ENCODE results near the gene WASHC2A.
"Not testable (repeated sequence)": the region's sequence is repeated elsewhere in the genome, so short reads cannot be mapped to it uniquely, and the experiment has no call there.

WASHC2A gene

GRCh38 chr10:50067546-50068351 lies at the start of gene WASHC2A:
WASHC2A (plus strand) TSS chr10:50067954; CDS start chr10:50068006, 52 bp downstream.
- H3K4me1 ChIP-seq (ENCODE audit: control insufficient read depth, insufficient read depth, low read length); H3K9me3 ChIP-seq (ENCODE audit: control insufficient read depth, low read length); H3K4me3 ChIP-seq (ENCODE audit: low read length); H3K27me3 ChIP-seq (ENCODE audit: control insufficient read depth, insufficient read depth, low read length); H3K36me3 ChIP-seq (ENCODE audit: control insufficient read depth, insufficient read depth, low read length): not testable (repeated sequence)
- H3K9ac ChIP-seq (ENCODE audit: low read length) = peak within 1 kb of the TSS; percentile 57

GRCh38 chr10:50019279-50019678 lies 48.5 kb upstream of the WASHC2A start:
- not testable (repeated sequence) for H3K4me3 ChIP-seq (ENCODE audit: low read length)

GRCh38 chr10:50020451-50021024 lies 47.2 kb upstream of the WASHC2A start:
- H3K9me3 ChIP-seq (ENCODE audit: control insufficient read depth, low read length); H3K27me3 ChIP-seq (ENCODE audit: control insufficient read depth, insufficient read depth, low read length); H3K4me3 ChIP-seq (ENCODE audit: low read length); H3K9ac ChIP-seq (ENCODE audit: low read length); H3K4me1 ChIP-seq (ENCODE audit: control insufficient read depth, insufficient read depth, low read length); H3K36me3 ChIP-seq (ENCODE audit: control insufficient read depth, insufficient read depth, low read length): not testable (repeated sequence)

More at GRCh38 chr10:50019279-50019678, 48.5 kb upstream of the WASHC2A start:
- not testable (repeated sequence) for H3K9ac ChIP-seq (ENCODE audit: low read length); H3K27me3 ChIP-seq (ENCODE audit: control insufficient read depth, insufficient read depth, low read length); H3K36me3 ChIP-seq (ENCODE audit: control insufficient read depth, insufficient read depth, low read length); H3K9me3 ChIP-seq (ENCODE audit: control insufficient read depth, low read length); H3K4me1 ChIP-seq (ENCODE audit: control insufficient read depth, insufficient read depth, low read length)

- H3K4me1 ChIP-seq (ENCODE audit: control insufficient read depth, insufficient read depth, low read length) = no peaks in the 10 kb centered on the region
- H3K27me3 ChIP-seq (ENCODE audit: control insufficient read depth, insufficient read depth, low read length) = peaks cover 5% of the 10 kb centered on the region
- no peak overlapping the region for H3K4me3 ChIP-seq (ENCODE audit: low read length)
- H3K36me3 ChIP-seq (ENCODE audit: control insufficient read depth, insufficient read depth, low read length) = no peaks in the 10 kb centered on the region
- H3K9ac ChIP-seq (ENCODE audit: low read length) = no peak overlapping the region
- H3K9me3 ChIP-seq (ENCODE audit: control insufficient read depth, low read length) = no peaks in the 10 kb centered on the region
Measured at GRCh38 chr10:50021646-50022045, 46.1 kb upstream of the WASHC2A start.

GRCh38 chr10:50024716-50025383 lies 42.9 kb upstream of the WASHC2A start:
- H3K27me3 ChIP-seq (ENCODE audit: control insufficient read depth, insufficient read depth, low read length); H3K9ac ChIP-seq (ENCODE audit: low read length); H3K4me3 ChIP-seq (ENCODE audit: low read length); H3K36me3 ChIP-seq (ENCODE audit: control insufficient read depth, insufficient read depth, low read length); H3K9me3 ChIP-seq (ENCODE audit: control insufficient read depth, low read length); H3K4me1 ChIP-seq (ENCODE audit: control insufficient read depth, insufficient read depth, low read length): not testable (repeated sequence)

- H3K4me1 ChIP-seq (ENCODE audit: control insufficient read depth, insufficient read depth, low read length) = no peaks in the 10 kb centered on the region
- no peaks in the 10 kb centered on the region for H3K36me3 ChIP-seq (ENCODE audit: control insufficient read depth, insufficient read depth, low read length)
- H3K9me3 ChIP-seq (ENCODE audit: control insufficient read depth, low read length) = no peaks in the 10 kb centered on the region
- no peak overlapping the region for H3K4me3 ChIP-seq (ENCODE audit: low read length)
- H3K27me3 ChIP-seq (ENCODE audit: control insufficient read depth, insufficient read depth, low read length) = peaks cover 5% of the 10 kb centered on the region
- H3K9ac ChIP-seq (ENCODE audit: low read length) = no peak overlapping the region
Measured at GRCh38 chr10:50025627-50026026, 42.1 kb upstream of the WASHC2A start.

GRCh38 chr10:50027195-50027594 lies 40.6 kb upstream of the WASHC2A start:
- Histone ChIP-seq H3K36me3 (ENCODE audit: control insufficient read depth, insufficient read depth, low read length) (no peaks in the 10 kb centered on the region), H3K27me3 (ENCODE audit: control insufficient read depth, insufficient read depth, low read length) (peaks cover 5% of the 10 kb centered on the region), H3K9me3 (ENCODE audit: control insufficient read depth, low read length) (no peaks in the 10 kb centered on the region), H3K4me3 (ENCODE audit: low read length) (no peak overlapping the region), H3K4me1 (ENCODE audit: control insufficient read depth, insufficient read depth, low read length) (no peaks in the 10 kb centered on the region), H3K9ac (ENCODE audit: low read length) (no peak overlapping the region)

GRCh38 chr10:50033481-50033880 lies 34.3 kb upstream of the WASHC2A start:
- Histone ChIP-seq H3K9me3 (ENCODE audit: control insufficient read depth, low read length) (no peaks in the 10 kb centered on the region), H3K36me3 (ENCODE audit: control insufficient read depth, insufficient read depth, low read length) (no peaks in the 10 kb centered on the region), H3K4me3 (ENCODE audit: low read length) (no peak overlapping the region), H3K27me3 (ENCODE audit: control insufficient read depth, insufficient read depth, low read length) (no peaks in the 10 kb centered on the region), H3K4me1 (ENCODE audit: control insufficient read depth, insufficient read depth, low read length) (no peaks in the 10 kb centered on the region), H3K9ac (ENCODE audit: low read length) (no peak overlapping the region)

- H3K27me3 ChIP-seq (ENCODE audit: control insufficient read depth, insufficient read depth, low read length); H3K36me3 ChIP-seq (ENCODE audit: control insufficient read depth, insufficient read depth, low read length); H3K4me1 ChIP-seq (ENCODE audit: control insufficient read depth, insufficient read depth, low read length); H3K4me3 ChIP-seq (ENCODE audit: low read length); H3K9ac ChIP-seq (ENCODE audit: low read length); H3K9me3 ChIP-seq (ENCODE audit: control insufficient read depth, low read length): not testable (repeated sequence)
Measured at GRCh38 chr10:50035337-50035736, 32.4 kb upstream of the WASHC2A start.

GRCh38 chr10:50044941-50045664 lies 22.7 kb upstream of the WASHC2A start:
- H3K4me3 ChIP-seq (ENCODE audit: low read length) = no peak overlapping the region
- no peaks in the 10 kb centered on the region for H3K27me3 ChIP-seq (ENCODE audit: control insufficient read depth, insufficient read depth, low read length)
- no peaks in the 10 kb centered on the region for H3K4me1 ChIP-seq (ENCODE audit: control insufficient read depth, insufficient read depth, low read length)
- H3K9ac ChIP-seq (ENCODE audit: low read length) = no peak overlapping the region
- H3K36me3 ChIP-seq (ENCODE audit: control insufficient read depth, insufficient read depth, low read length) = no peaks in the 10 kb centered on the region
- H3K9me3 ChIP-seq (ENCODE audit: control insufficient read depth, low read length) = no peaks in the 10 kb centered on the region

GRCh38 chr10:50046457-50046856 lies 21.3 kb upstream of the WASHC2A start:
- not testable (repeated sequence) for H3K9me3 ChIP-seq (ENCODE audit: control insufficient read depth, low read length); H3K4me3 ChIP-seq (ENCODE audit: low read length); H3K27me3 ChIP-seq (ENCODE audit: control insufficient read depth, insufficient read depth, low read length); H3K36me3 ChIP-seq (ENCODE audit: control insufficient read depth, insufficient read depth, low read length); H3K4me1 ChIP-seq (ENCODE audit: control insufficient read depth, insufficient read depth, low read length); H3K9ac ChIP-seq (ENCODE audit: low read length)

- not testable (repeated sequence) for H3K4me3 ChIP-seq (ENCODE audit: low read length); H3K9ac ChIP-seq (ENCODE audit: low read length); H3K9me3 ChIP-seq (ENCODE audit: control insufficient read depth, low read length); H3K36me3 ChIP-seq (ENCODE audit: control insufficient read depth, insufficient read depth, low read length); H3K27me3 ChIP-seq (ENCODE audit: control insufficient read depth, insufficient read depth, low read length); H3K4me1 ChIP-seq (ENCODE audit: control insufficient read depth, insufficient read depth, low read length)
Measured at GRCh38 chr10:50047594-50047993, 20.2 kb upstream of the WASHC2A start.

All from mucosa of stomach (tissue), 1 donor.